NOMO-1 treated with dmso at 0.1 percent for 144 hours (cell line): ENCODE data around the gene DLGAP1.

Experiments
- DNase-seq: peaks from one replicate; lab custom pipeline; 2025; ENCODE audit not compliant: unreplicated experiment; lab: John Stamatoyannopoulos, UW

Gene DLGAP1

DNA sequence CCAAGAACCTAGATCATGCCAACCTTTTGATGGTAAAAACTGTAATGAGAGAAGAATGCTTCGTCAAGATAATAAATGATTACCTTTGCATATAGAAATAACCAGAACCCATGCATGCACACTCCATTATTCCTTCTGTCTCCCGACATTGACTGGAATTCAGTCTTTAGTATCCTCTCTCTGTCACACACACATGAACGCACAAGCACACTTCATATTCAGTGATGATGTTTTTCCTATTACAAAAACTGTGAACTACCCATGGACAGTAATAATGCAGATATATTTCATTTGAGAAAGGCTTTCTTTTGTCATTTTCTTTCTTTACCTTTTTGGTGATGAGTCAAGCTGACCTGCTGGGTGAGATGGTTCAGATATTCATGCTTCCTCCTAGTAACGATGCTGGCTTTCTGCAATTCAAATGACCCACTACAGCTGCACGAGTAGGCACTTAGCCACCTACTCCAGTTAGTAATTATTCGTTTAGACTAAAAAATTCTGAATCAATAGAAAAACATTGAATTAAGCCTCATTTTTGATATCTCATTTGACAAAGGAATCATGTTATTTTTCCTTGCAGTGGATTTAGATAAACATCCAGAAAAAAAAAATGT is 623.0 kb downstream of the DLGAP1 start:
- no peak for DNase-seq

DNA sequence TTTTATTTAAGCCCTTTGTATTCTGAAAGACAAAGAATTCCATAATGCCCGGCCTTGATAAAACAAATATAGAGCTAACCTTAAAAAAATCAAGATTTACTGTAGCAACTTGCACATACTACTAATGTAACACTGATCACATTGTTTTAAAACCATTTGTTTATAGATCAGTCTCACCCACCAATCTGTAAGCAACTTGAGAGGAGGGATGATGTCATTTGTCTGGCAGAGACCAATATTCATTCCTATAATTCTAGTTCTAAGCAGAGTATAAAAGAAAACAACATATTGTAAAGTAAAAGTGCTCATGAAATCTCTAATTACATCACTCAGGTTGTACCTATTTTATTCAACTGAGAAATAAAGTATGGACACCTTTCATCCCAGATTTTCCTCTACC is 624.5 kb downstream of the DLGAP1 start:
- DNase-seq: no peak

DNA sequence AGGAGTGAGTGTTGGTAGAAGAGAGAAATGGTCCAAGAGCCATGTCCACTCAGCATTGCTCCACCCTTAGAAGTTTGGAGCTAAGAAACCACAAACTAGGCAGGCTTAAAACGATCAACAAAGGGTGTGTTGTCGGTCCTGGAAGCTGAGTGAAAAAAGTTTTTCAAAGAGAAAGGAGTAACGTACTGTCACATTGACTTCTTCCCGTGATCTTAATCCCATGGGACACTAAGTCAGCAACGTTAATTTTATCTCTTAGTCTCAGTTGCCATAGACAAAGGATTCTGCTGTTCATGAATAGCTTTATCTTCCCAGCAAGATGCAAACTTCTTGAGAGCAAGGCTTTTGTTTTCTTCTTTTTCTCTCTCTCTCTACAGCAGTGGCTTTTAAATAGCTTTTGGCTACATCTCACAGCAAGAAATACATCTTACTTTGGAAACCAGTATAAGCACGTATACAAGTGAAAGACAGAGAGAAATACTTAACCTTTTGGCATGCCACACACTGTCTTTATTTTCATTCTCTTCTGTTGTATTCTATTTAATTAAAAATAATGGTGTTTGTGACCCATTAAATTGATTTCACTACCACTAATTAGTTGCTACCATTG is 627.8 kb downstream of the DLGAP1 start:
- no peak for DNase-seq

DNA sequence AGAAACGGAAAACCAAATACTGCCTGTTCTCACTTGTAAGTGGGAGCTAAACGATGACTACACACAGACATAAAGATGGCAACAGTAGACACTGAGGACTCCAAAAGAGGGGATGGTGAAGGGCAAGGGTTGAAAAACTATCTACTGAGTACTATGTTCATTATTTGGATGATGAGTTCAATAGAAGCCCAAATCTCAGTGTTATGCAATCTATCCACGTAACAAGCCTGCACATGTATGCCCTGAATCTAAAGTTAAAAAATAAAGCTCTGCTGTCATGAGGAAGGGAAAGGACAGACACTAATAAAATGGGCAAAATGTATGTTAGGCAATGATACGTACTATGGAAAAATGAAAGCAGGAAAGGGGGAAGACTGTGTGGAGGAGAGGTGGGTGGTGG is 629.1 kb downstream of the DLGAP1 start:
- DNase-seq: no peak

DNA sequence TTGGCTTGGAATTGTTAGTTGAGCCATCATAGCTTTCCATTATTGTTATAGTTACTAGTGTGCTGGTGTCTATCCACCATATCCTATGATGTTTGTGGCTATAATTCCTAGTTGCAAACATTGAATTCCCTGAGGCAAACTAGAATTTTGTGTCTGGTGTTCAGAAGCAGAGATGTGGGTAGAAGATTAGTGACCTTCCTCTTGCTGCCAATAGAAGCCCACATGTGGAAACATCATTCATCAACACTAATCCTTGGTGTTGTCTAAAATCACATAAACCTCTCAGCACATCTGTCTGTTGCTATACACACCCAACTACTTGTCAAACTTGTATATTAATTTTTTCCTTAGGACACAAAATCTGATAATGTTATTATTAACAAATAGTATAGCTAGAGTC is 631.0 kb downstream of the DLGAP1 start:
- no peak for DNase-seq

DNA sequence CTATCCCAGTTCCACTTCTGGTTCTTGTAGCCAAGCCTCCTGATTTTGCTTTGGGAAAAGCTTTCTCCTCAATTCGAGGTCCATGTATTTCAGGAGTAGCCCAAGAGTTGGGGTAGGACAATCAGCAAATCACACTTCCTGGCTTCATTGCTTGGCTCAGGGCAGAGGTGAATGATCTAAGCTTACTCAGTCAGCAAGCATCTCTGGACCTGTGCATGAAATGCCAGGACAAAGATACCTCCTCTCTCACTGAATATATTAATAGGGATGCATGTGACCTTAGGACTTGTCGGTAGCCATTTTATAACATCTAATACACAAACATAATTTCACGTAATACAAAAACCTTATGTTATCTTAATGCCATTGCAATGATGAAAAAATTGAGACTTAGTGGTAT is 632.0 kb downstream of the DLGAP1 start:
- DNase-seq: no peak

DNA sequence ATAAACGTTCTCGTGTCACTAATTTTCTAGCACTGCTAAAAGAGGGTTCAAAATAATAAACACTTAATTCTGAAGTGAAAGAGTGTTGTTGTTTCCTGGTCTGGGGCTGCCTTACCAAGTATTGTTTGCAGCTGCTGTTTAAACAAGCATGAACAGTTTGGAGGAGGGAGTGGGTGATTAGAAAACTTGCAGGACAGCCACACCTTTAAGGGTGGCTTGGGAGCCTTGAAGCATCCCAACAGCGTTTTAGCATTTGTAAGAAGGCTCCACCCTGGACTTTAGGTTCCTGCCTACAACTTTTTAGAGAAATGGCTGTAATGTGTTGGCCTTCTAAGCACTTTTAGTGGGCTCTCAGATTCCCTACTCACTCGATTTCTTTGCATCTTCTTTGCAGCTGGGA is 633.6 kb downstream of the DLGAP1 start:
- no peak for DNase-seq

DNA sequence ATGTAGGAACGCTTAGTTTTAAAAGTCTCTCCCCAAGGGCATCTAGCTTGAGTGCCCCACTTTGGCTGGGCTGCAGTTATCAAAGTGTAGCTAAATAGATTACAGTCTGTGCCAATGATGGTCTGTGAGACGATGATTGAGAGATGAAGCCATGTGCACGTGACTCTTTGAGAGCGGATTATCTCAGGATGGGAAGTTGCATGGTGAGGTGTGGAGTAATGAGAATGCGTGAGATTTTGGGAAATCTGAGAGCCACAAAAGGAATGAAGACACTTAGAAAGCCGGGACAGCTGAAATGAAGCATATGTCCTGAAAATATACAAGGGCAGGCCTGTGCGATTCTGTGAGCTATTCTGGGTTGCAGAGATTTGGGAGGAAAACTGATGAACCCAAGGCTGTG is 635.1 kb downstream of the DLGAP1 start:
- no peak for DNase-seq

DNA sequence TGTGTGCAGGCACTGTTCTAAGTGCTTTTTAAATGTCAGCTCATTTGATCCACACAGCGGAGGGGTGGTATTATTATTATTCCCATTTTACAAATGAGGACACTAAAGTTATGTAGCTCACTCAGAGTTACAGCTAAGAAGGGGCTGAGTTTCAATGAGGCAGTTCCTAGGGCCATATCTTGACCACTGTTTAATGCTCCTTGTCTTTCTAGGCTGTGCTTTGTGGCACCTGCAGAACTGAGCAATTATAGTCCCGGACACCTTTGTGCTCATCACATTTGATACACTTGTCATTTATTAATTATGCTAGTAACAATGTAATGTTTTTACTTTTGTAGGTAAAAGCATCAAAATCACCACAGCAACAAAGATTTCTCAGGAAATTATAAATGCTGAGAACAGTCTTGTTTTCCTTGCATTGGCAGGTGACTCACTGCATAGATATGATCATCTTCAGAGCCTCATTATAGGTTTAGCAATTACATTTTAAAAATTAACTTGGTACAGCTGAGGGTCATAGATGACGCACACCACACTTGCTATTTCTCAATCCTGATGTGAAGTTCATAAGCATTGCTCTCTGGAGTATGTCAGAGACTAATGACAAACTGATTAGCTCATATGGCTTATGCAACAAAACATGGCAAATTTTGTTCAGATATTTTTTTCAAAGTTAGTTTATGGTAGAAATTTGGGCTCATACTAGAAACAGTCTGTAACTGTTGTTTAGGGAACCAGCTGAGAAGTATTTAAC is 638.3 kb downstream of the DLGAP1 start:
- peak; percentile 20 for DNase-seq

DNA sequence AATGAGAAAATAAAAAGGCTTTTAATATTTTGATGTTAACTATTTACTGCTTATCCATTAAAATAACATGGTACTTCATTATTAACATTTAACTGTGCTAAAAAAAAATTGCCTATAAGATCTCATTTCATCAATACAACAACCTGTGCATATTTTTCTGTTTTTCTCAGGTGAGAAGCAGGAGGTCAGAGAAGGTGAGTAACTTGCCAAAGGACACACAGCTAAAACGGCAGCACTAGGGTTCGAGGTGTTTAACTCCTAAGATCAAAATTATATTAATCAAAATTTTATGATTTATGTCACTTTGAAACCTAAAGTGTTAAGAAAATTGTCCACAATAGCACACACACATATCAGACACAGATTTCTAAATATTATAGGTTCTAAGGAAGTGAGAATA is 639.1 kb downstream of the DLGAP1 start:
- no peak for DNase-seq

DNA sequence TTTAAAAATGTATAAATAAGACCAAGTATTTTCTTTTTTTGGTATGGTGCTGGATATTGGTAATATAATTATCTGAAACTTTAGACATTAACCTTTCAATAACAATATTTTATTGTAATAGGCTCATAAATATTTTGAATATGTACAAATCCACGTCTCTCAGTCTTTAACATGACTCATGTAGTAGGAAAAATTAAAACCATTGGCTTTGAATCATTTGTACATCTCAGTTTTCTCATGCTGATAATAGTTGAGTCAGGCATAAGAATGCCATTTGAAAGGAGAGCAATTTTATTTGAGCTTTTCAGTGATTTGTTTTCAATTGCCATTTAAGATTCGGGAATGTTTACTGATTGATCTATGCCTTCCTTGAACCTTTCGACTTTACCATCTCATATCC is 640.3 kb downstream of the DLGAP1 start:
- no peak for DNase-seq

DNA sequence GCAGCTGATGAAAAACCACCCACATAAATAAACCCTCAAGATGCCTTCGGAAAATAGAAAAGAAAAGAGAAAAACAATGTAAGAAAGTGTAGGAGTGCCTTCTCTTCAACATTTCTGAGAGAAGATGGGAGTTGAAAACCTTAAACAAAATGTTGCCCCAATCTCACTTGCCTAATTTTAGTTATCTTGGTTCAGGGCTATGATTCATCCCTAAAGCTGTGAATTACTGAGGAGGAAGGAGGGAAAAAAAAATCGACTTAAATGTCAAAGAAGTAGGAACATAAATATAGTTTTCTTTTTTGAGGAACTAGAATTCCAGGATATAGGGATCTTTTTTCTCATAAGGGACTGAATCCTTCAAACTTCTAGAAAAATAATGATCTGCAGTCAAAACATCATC is 644.8 kb downstream of the DLGAP1 start:
- DNase-seq: no peak

DNA sequence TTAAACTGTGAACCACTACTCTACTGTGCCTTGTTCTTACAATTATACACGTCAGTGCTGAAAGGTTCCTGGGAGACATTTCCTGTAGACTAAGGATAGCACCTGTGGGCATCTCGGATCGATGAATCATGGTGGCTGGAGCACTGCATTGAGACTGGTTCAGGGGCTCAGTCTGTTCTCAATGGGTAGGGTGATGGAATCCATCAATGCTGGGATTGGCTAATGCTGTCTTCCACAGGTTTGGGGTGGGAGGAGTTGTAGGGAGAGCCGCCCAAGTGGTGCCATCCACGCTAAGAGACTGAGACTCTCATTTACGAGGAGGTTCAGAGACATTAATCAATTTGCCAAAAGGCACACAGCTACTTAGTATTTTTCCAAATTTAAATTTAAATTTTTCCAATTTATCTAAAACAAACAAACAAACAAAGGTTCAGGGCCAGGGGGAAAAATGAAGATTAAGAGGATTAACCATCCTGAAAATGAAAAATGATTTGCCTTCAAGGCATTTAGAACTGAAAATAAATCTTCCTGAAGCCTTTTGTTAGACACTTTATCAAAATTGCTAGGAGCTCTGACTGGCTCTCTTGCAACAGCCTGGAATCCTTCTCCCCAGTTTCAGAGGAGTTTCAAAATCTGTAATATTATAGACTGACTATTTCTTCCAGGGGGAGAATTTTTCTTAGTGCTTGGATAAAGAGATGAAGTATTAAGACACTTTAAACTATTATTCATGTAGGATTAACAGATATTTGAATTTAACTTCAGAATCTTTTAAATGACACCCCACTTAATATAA is 645.9 kb downstream of the DLGAP1 start:
- no peak for DNase-seq

DNA sequence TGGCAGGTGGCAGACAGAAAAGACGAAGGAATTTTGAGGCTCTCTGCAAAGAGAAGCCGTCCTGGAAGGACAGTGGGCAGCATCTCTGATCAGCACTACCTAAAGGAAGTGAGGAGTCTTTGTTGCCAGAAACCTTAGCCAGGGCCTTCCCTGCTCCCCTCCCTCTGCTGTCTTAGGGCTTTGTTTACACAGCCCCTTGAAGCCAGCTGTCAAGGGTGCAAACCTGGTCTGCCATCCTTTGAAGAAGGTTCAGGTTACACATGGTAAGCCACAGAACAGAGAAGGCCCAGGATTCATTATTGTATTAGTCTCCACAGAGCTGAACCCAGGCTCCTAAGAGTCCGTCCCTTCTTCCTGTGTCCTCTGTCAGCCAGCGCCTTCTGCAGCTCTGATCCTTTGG is 648.5 kb downstream of the DLGAP1 start:
- no peak for DNase-seq

DNA sequence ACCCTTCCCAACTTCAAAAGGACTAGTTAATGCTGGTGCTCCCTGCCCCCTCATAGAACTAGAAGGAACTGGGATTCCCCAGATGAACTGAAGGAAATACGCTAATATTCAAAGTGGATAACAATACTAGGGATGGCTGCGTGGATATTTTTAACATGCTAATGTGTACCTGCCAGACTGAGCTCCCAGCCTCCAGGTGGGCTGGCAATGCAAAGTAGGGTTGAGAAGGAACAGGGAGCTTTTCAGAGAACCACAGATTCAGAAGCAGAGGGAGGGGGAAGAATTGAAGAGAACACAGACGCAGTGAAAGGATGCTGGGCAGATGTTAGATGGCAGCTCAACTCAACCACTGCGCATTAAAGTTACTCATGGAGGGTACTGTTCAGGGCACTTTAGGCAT is 650.8 kb downstream of the DLGAP1 start:
- no peak for DNase-seq

DNA sequence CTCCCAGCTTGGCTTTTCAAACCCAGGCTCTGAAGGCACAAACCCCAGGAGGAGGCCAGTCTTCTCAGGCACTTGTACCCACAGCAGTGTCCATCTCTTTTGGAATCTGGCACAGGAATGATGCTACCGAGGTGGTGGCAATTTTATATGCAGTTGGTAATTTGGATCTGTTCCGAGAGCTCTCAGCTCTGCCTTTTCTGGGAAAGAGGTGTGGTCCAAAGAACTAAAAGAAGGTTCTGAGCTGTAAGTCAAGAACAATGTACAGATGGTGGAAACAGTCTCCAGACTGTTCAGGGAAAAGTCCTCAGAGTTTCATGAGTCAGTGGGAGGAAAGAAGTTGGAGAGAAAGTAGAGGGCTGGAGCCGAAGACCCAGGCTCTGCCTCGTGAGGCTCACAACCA is 651.8 kb downstream of the DLGAP1 start:
- DNase-seq: no peak

DNA sequence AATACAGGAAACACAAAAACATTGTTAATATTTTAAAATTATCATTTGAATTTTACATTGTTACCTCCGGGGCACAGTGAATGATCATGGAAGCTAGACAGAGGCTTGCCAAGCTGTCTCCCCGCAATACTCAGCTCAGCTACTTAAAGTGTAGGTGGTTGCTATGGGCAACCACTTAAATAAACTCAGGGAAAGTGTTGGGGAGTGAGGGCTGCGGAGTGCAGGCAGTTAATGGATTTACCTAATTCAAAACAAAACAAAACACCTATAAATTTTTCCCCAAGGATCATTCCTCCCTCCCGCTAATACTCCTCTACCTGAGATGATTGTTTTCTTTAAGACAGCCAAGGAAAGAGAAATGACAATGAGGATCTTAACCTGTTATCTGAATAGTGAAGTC is 655.6 kb downstream of the DLGAP1 start:
- DNase-seq: no peak

DNA sequence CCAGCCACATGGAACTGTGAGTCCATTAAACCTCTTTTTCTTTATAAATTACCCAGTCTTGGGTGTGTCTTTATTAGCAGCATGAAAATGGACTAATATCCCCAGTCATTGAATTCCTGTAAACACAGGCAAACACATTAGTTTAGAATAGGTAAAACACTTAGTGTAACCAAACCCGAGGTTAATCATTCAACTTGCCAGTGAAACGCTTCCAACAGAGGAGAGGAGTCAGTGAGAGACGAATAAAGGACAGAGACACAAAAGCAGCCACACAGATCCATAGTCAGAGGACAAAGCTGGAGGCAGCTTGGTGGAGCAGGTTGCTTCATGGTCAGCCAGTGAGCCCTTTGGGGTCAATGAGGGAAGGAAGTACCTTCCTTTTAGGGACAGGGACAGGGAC is 657.1 kb downstream of the DLGAP1 start:
- no peak for DNase-seq

DNA sequence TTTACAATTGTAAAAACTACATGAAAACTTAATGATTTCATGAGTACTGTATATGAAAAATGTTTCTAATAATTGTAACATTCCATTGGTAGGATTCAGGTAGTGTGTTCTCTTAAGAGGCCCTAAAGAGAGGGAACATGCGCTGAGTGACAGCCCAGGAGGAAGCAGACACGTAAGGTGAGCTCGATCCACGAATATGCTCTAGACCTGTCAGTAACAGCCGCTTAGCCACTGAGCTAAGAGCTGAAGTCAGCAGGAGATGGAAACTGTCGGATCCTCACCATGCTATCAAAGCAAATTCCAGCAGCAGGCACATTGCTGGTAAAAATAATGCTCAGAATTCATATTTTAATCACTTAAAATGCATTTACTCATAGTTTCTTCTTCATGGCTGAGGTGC is 658.7 kb downstream of the DLGAP1 start:
- no peak for DNase-seq

DNA sequence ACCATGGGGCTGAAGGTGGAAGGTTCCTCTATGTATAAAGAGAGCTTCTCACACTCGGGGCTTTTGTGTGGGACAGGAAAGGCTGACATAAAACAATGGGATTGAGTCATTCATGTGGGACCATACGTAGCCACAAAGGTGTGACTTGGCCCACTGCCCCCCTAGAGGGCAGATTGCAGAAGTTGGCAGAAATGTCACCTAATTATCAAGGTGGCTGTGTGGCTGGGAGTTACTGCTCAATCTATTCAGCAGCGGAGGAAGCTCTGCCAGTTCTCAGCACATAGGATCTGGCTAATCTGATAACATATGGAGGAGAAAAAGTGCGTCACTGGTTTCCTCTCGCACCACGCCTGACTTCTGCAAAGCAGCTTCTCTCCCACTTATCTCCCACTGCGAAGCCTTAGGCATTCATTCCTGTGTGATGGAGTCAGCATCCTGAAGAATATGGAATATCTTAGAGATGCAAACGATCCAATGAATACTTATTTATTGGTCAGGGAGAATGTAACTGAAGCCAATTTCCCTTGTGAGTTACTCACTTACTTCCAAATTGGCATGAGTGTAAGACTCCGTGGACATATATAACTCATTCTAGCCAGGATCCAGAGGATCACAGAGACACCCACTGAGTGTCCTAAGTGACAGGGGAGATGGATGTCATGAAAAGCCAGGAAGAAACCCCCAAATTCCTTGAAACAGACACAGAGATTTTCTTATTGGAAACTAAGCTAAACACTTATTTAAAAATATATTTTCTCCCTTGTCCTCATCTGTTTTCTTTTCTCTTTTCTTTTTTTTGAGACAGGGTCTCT is 660.4 kb downstream of the DLGAP1 start:
- no peak for DNase-seq

DNA sequence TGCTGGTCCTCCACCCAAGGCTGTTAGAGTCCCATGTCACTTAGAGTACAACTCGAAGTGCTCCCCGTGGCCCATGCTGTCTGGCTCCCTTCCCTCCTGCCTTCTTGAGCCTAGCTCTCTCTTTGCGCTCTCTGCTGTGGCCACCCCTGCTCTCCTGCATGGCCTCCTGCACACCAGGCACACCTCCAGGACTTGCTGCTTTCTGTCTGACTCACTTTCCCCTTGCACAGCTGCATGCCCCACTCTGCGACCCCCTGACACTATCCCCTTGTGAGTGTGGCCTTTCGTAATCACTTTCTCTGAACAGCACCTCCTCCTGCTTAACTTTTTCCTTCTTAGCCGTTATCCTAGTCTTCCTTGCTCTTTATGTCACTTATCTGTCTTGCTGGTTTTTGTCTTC is 661.6 kb downstream of the DLGAP1 start:
- DNase-seq: no peak
